HepG2 (cell line): ENCODE measurements around the gene TRPC1. TPM values are rescaled to one million over a fixed set of nuclear protein-coding genes. Genes with fewer than 3 reads are reported as not detected.

Experiments used
- ASH2L ChIP-seq: fragments of 300-600, 200-600 bp; sonication (generic); IDR thresholded peaks from 2 replicates; pipeline ENCODE4 v1.7.0; 2017; ENCODE audit warnings: low read depth, mild to moderate bottlenecking, moderate library complexity, mixed read lengths, low read length; ENCODE audit not compliant: insufficient read length
- MBD4 ChIP-seq: IDR thresholded peaks from 2 replicates; pipeline ENCODE4 v1.6.1; 2012; ENCODE audit warnings: low read length, inconsistent platforms, borderline replicate concordance
- PPARG ChIP-seq: conservative IDR thresholded peaks from 2 replicates; pipeline ENCODE4 v1.6.1; 2016; ENCODE audit warnings: missing biosample characterization, missing genetic modification reagents
- ZNF383 ChIP-seq: sonication (generic); formaldehyde crosslinking; IDR thresholded peaks from 2 replicates; pipeline ENCODE4 v1.4.0; 2020; ENCODE audit warnings: missing genetic modification reagents, mild to moderate bottlenecking, borderline replicate concordance
- ZNF776 ChIP-seq: sonication (generic); formaldehyde crosslinking; IDR thresholded peaks from 2 replicates; pipeline ENCODE4 v1.4.0; 2020; ENCODE audit warnings: mild to moderate bottlenecking, missing genetic modification reagents
- ZNF83 ChIP-seq: sonication (generic); formaldehyde crosslinking; IDR thresholded peaks from 2 replicates; pipeline ENCODE4 v1.4.0; 2020; ENCODE audit warnings: missing genetic modification reagents, mild to moderate bottlenecking, borderline replicate concordance
- polyA plus RNA-seq, 8 experiments: library from polyadenylated mRNA; depleted of rRNA in 3 of 8; stranded (reverse) in 7 of 8; unstranded in 1 of 8; fragments of >200 nt; fragmentation: Illumina TruSeq in 4 of 8; extraction: Trizol in 4 of 8; gene quantifications; 2 replicates each; pipeline versions ENCODE4 v1.2.1 to v1.2.3, GENCODE V29; 2011 to 2016; ENCODE audit warnings: low read depth in 4 of 8, missing spikeins in 1 of 8, mixed read lengths in 1 of 8; ENCODE audit not compliant: insufficient read depth in 1 of 8
- total RNA-seq, 5 experiments: library from RNA; depleted of rRNA; stranded (reverse); fragments of >200 nt; fragmentation: Illumina TruSeq; extraction: Trizol; gene quantifications; 2 replicates each; pipeline ENCODE4 v1.2.3, GENCODE V29; 2016; ENCODE audit warnings: low read depth in 1 of 5
- TF ChIP-seq, protein P1 (sequence below): sonication (generic); formaldehyde crosslinking; IDR thresholded peaks from 2 replicates; pipeline ENCODE4 v1.4.0; 2020; ENCODE audit warnings: mild to moderate bottlenecking, missing genetic modification reagents, borderline replicate concordance
- TF ChIP-seq, protein P2 (sequence below): sonication (generic); formaldehyde crosslinking; IDR thresholded peaks from 2 replicates; pipeline ENCODE4 v1.4.0; 2020; ENCODE audit warnings: missing genetic modification reagents
- TF ChIP-seq, protein P3 (sequence below), 2 experiments: IDR thresholded peaks; 2 replicates each; pipeline ENCODE4 v1.6.1; 2011 to 2012; ENCODE audit warnings: low read length in 2 of 2, borderline replicate concordance in 1 of 2, low read depth in 1 of 2, mild to moderate bottlenecking in 1 of 2, moderate library complexity in 1 of 2
- TF ChIP-seq, protein P4 (sequence below): sonication (generic); formaldehyde crosslinking; IDR thresholded peaks from 2 replicates; pipeline ENCODE4 v1.5.0; 2020; ENCODE audit warnings: mild to moderate bottlenecking, missing genetic modification reagents, borderline replicate concordance
- TF ChIP-seq, protein P5 (sequence below): sonication (generic); formaldehyde crosslinking; IDR thresholded peaks from 2 replicates; pipeline ENCODE4 v1.8.0; 2023; ENCODE audit warnings: mild to moderate bottlenecking, missing genetic modification reagents

TRPC1 gene
- total and polyA plus RNA-seq, 2 of the 13 experiments (the other 11 are each of a cell fraction or from before 2014, with no cell fraction given): 10.8 to 13.1 TPM

GRCh38 chr3:142724682-142725356, 985 bp downstream of the TRPC1 start (continued):
- TF ChIP-seq, protein P1, sequence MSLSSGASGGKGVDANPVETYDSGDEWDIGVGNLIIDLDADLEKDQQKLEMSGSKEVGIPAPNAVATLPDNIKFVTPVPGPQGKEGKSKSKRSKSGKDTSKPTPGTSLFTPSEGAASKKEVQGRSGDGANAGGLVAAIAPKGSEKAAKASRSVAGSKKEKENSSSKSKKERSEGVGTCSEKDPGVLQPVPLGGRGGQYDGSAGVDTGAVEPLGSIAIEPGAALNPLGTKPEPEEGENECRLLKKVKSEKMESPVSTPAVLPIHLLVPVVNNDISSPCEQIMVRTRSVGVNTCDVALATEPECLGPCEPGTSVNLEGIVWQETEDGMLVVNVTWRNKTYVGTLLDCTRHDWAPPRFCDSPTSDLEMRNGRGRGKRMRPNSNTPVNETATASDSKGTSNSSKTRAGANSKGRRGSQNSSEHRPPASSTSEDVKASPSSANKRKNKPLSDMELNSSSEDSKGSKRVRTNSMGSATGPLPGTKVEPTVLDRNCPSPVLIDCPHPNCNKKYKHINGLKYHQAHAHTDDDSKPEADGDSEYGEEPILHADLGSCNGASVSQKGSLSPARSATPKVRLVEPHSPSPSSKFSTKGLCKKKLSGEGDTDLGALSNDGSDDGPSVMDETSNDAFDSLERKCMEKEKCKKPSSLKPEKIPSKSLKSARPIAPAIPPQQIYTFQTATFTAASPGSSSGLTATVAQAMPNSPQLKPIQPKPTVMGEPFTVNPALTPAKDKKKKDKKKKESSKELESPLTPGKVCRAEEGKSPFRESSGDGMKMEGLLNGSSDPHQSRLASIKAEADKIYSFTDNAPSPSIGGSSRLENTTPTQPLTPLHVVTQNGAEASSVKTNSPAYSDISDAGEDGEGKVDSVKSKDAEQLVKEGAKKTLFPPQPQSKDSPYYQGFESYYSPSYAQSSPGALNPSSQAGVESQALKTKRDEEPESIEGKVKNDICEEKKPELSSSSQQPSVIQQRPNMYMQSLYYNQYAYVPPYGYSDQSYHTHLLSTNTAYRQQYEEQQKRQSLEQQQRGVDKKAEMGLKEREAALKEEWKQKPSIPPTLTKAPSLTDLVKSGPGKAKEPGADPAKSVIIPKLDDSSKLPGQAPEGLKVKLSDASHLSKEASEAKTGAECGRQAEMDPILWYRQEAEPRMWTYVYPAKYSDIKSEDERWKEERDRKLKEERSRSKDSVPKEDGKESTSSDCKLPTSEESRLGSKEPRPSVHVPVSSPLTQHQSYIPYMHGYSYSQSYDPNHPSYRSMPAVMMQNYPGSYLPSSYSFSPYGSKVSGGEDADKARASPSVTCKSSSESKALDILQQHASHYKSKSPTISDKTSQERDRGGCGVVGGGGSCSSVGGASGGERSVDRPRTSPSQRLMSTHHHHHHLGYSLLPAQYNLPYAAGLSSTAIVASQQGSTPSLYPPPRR (CRISPR knock-in tag): 0 out of 2 replicates have a peak, but pooled peaks have one; percentile 33
- TF ChIP-seq ZNF83 (CRISPR knock-in tag) (0 out of 2 replicates have a peak, but pooled peaks have one; percentile 23), ZNF383 (CRISPR knock-in tag) (no peak), ASH2L (peak; percentile 83), ZNF776 (CRISPR knock-in tag) (no peak), MBD4 (no peak), PPARG (0 out of 2 replicates have a peak, but pooled peaks have one; percentile 8)
- TF ChIP-seq, protein P2, sequence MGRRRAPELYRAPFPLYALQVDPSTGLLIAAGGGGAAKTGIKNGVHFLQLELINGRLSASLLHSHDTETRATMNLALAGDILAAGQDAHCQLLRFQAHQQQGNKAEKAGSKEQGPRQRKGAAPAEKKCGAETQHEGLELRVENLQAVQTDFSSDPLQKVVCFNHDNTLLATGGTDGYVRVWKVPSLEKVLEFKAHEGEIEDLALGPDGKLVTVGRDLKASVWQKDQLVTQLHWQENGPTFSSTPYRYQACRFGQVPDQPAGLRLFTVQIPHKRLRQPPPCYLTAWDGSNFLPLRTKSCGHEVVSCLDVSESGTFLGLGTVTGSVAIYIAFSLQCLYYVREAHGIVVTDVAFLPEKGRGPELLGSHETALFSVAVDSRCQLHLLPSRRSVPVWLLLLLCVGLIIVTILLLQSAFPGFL: no peak
- TF ChIP-seq, protein P3, sequence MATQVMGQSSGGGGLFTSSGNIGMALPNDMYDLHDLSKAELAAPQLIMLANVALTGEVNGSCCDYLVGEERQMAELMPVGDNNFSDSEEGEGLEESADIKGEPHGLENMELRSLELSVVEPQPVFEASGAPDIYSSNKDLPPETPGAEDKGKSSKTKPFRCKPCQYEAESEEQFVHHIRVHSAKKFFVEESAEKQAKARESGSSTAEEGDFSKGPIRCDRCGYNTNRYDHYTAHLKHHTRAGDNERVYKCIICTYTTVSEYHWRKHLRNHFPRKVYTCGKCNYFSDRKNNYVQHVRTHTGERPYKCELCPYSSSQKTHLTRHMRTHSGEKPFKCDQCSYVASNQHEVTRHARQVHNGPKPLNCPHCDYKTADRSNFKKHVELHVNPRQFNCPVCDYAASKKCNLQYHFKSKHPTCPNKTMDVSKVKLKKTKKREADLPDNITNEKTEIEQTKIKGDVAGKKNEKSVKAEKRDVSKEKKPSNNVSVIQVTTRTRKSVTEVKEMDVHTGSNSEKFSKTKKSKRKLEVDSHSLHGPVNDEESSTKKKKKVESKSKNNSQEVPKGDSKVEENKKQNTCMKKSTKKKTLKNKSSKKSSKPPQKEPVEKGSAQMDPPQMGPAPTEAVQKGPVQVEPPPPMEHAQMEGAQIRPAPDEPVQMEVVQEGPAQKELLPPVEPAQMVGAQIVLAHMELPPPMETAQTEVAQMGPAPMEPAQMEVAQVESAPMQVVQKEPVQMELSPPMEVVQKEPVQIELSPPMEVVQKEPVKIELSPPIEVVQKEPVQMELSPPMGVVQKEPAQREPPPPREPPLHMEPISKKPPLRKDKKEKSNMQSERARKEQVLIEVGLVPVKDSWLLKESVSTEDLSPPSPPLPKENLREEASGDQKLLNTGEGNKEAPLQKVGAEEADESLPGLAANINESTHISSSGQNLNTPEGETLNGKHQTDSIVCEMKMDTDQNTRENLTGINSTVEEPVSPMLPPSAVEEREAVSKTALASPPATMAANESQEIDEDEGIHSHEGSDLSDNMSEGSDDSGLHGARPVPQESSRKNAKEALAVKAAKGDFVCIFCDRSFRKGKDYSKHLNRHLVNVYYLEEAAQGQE (IDR thresholded peaks at IDR 0.05; ENCODE audit: borderline replicate concordance in 1 of 2, low read depth in 1 of 2, low read length in 2 of 2): peak in 1 of 2 experiments; percentile 43; a peak in 1 of 4 replicates
- TF ChIP-seq, protein P4, sequence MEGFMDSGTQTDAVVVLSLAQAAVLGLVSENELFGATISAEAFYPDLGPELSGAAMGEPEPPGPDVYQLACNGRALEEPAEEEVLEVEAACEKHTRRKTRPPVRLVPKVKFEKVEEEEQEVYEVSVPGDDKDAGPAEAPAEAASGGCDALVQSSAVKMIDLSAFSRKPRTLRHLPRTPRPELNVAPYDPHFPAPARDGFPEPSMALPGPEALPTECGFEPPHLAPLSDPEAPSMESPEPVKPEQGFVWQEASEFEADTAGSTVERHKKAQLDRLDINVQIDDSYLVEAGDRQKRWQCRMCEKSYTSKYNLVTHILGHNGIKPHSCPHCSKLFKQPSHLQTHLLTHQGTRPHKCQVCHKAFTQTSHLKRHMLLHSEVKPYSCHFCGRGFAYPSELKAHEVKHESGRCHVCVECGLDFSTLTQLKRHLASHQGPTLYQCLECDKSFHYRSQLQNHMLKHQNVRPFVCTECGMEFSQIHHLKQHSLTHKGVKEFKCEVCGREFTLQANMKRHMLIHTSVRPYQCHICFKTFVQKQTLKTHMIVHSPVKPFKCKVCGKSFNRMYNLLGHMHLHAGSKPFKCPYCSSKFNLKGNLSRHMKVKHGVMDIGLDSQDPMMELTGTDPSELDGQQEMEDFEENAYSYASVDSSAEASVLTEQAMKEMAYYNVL (CRISPR knock-in tag): no peak
- TF ChIP-seq, protein P5, sequence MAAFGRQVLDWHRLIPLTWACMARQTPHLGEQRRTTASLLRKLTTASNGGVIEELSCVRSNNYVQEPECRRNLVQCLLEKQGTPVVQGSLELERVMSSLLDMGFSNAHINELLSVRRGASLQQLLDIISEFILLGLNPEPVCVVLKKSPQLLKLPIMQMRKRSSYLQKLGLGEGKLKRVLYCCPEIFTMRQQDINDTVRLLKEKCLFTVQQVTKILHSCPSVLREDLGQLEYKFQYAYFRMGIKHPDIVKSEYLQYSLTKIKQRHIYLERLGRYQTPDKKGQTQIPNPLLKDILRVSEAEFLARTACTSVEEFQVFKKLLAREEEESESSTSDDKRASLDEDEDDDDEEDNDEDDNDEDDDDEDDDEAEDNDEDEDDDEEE (CRISPR knock-in tag): 0 out of 2 replicates have a peak, but pooled peaks have one; percentile 27
